Measurements from ENCODE around the gene ATP5F1B. TPM values are rescaled to one million over a fixed set of nuclear protein-coding genes. Genes with fewer than 3 reads are reported as not detected.

Gene ATP5F1B
- total RNA-seq, 2 donors from 2014 or later = 198 to 226 TPM

GRCh38 chr12:56687223-56688128 is 41.7 kb upstream of the ATP5F1B start:
- Histone ChIP-seq H3K9me3 (no peaks in the 10 kb centered on the region), H3K27ac (peak overlapping the region; percentile 95 to 100), H3K4me3 (peak overlapping the region; percentile 92), H3K36me3 (no peaks in the 10 kb centered on the region), H3K27me3 (replicated peaks; ENCODE audit: insufficient read depth) (no peaks in the 10 kb centered on the region), H3K4me1 (ENCODE audit: control insufficient read depth in 1 of 2, low read depth in 2 of 2) (peaks cover 15 to 42% of the 10 kb centered on the region in 2 donors)
- ATAC-seq (ENCODE audit: insufficient number of reproducible peaks, low FRiP score, low read depth) = peak; percentile 29
- no peak for TF ChIP-seq CTCF (IDR thresholded peaks at IDR 0.05)
- no peak for DNase-seq (ENCODE audit: low spot score)

- DNase-seq (ENCODE audit: low spot score) (no peak), ATAC-seq (ENCODE audit: insufficient number of reproducible peaks, low FRiP score, low read depth) (no peak)
- Histone ChIP-seq H3K27ac (peak overlapping the region in 1 of 2 donors; percentile 52), H3K36me3 (peaks cover 6% of the 10 kb centered on the region), H3K9me3 (no peaks in the 10 kb centered on the region), H3K4me1 (ENCODE audit: control insufficient read depth in 1 of 2, low read depth in 2 of 2) (peaks cover 16 to 58% of the 10 kb centered on the region in 2 donors), H3K4me3 (peak overlapping the region; percentile 92), H3K27me3 (replicated peaks; ENCODE audit: insufficient read depth) (no peaks in the 10 kb centered on the region)
- TF ChIP-seq CTCF (IDR thresholded peaks at IDR 0.05) = no peak
These were observed 39.1 kb upstream of the ATP5F1B start for GRCh38 chr12:56684745-56685359.

- TF ChIP-seq CTCF (IDR thresholded peaks at IDR 0.05) = no peak
- no peak for ATAC-seq (ENCODE audit: insufficient number of reproducible peaks, low FRiP score, low read depth)
- Histone ChIP-seq H3K27ac (no peak overlapping the region), H3K27me3 (replicated peaks; ENCODE audit: insufficient read depth) (no peaks in the 10 kb centered on the region), H3K36me3 (peaks cover 6% of the 10 kb centered on the region), H3K4me3 (no peak overlapping the region), H3K9me3 (no peaks in the 10 kb centered on the region), H3K4me1 (ENCODE audit: control insufficient read depth in 1 of 2, low read depth in 2 of 2) (peaks cover 29 to 65% of the 10 kb centered on the region in 2 donors)
- no peak for DNase-seq (ENCODE audit: low spot score)
These were observed 36.5 kb upstream of the ATP5F1B start for GRCh38 chr12:56682323-56682722.

GRCh38 chr12:56679883-56680575 is 34.2 kb upstream of the ATP5F1B start:
- Histone ChIP-seq H3K9me3 (no peaks in the 10 kb centered on the region), H3K4me3 (no peak overlapping the region), H3K27ac (no peak overlapping the region), H3K27me3 (replicated peaks; ENCODE audit: insufficient read depth) (no peaks in the 10 kb centered on the region), H3K4me1 (ENCODE audit: control insufficient read depth in 1 of 2, low read depth in 2 of 2) (peaks cover 28 to 69% of the 10 kb centered on the region in 2 donors), H3K36me3 (peaks cover 6% of the 10 kb centered on the region)
- TF ChIP-seq CTCF (IDR thresholded peaks at IDR 0.05) = no peak
- DNase-seq (ENCODE audit: low spot score) = no peak
- no peak for ATAC-seq (ENCODE audit: insufficient number of reproducible peaks, low FRiP score, low read depth)

- DNase-seq (ENCODE audit: low spot score) (no peak), ATAC-seq (ENCODE audit: insufficient number of reproducible peaks, low FRiP score, low read depth) (no peak)
- Histone ChIP-seq H3K9me3 (no peaks in the 10 kb centered on the region), H3K4me3 (no peak overlapping the region), H3K27ac (no peak overlapping the region), H3K27me3 (replicated peaks; ENCODE audit: insufficient read depth) (no peaks in the 10 kb centered on the region), H3K4me1 (ENCODE audit: control insufficient read depth in 1 of 2, low read depth in 2 of 2) (peaks cover 20 to 62% of the 10 kb centered on the region in 2 donors), H3K36me3 (peaks cover 6% of the 10 kb centered on the region)
- TF ChIP-seq CTCF (IDR thresholded peaks at IDR 0.05) = no peak
These were observed 33.1 kb upstream of the ATP5F1B start for GRCh38 chr12:56678852-56679251.
